GM19193 (cell line): ENCODE measurements around the gene CC2D1B.

ENCODE experiments used
- POLR2A ChIP-seq: IDR thresholded peaks from 4 replicates; pipeline ENCODE4 v1.6.1; 2011; ENCODE audit not compliant: insufficient read depth, insufficient read length; ENCODE audit errors: extremely low read depth

Gene CC2D1B

DNA sequence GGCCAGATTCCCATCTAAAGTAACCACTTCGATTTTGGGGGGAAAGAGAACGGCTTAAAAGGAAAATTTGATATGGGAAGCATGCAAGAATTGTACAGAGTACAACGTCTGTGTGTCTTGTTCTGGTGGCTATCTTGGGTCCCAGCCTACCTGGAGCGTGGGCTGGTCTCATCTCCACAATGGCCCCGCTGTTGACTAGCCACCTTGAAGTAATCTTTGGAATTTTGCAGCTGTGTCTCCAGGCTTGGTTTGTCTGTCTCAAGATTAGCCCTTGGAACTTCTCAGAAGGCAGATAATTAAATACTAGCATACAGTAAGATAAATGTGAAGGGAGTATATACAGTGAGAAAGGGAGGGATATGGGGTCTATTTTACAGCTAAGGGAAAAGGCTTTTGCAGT is 1.3 kb upstream of the CC2D1B start:
- no peak for TF ChIP-seq POLR2A

DNA sequence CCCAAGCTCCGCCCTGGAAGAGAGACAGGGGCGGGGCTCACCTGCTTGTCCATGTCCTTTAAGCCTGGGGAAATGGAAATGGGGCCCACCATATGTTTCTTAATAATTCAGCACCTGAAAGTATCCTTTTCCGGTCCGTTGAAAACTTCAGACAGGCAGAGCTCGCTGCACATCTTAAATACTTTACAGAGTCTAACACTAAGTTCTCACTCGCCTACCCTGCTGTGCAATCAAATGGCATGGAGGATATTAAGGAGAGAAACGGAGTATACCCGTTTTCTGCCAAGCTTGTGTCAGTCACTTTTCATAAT is 467 bp upstream of the CC2D1B start:
- TF ChIP-seq POLR2A, result no peak

DNA sequence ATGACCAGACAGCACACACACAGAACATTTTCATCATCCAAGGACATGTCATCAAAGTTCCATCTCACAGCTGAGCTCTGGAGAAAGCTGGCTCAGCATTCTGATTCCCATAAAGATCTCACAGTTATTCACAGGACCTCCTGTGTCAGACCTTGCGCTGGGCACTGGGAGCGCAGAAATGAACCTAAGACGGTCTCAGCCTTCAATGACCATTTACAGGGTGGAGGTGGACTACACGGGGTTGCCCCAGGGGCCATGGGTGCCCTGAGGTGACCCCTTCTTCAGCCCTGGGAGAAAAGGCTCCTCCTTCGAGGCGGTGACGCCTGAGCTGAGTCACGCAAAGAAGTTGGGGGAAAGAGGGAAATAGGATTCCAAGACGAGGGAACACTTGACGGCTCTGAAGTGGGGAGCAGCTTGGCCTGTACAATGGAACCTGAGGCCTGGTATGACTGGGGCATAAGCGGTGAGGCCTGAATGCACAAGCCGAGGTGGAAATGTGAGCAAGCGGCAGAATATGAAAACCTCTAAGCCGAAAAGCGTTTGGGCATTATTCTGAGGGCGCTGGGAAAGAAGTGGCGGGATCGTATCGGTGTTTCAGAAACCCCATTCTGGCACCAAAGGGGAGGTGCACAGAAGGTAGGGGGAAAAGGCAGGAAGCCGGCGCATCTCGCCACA is 797 bp downstream of the CC2D1B start:
- no peak for TF ChIP-seq POLR2A

DNA sequence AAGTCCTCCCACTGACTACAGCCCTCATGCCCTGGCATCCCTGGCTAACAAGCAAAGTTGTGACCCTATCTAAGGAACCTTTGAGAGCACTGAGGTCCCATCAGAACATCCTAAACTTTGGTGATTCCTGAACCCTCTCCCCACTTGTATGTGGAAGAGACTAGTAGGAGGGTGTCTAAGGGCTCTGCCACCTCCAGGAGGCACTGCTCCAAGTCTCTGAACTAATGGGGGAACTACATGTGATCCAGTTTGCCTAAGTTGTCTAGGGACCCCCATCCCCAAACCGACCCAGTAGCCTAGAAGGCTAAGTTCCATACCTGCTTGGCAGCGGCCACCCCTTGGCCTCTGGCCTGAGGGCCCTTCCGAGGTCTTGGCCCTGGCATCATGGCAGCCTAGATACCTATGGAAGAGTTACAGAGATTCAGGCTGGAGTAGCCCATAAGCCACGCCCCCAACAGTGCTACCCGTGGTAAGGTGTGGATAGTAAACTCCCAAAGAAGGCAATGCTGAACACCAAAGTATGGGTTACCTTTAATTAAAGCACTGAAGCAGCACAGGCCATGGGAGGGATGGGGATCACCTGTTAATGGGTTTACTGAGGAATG is 1.7 kb downstream of the CC2D1B start:
- no peak for TF ChIP-seq POLR2A

DNA sequence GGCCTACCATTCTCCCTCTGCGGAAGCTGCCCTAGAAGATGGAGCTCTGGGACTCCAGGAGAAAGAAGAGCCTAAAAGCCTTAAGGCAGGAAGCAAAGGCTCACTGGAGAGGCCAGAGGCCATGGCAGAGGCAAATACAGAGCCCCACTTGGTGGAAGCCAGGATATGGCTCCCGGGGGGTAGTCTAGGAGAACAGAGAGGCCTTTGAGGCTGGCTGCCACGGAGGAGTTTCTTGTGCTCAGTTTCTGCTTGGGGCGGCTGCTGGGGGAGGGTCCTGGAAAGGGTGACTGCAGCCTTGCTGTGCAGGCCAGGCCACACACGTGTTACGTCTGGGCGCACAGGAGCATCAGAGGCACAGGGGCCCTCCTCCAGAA is 5.4 kb downstream of the CC2D1B start:
- TF ChIP-seq POLR2A, result no peak

DNA sequence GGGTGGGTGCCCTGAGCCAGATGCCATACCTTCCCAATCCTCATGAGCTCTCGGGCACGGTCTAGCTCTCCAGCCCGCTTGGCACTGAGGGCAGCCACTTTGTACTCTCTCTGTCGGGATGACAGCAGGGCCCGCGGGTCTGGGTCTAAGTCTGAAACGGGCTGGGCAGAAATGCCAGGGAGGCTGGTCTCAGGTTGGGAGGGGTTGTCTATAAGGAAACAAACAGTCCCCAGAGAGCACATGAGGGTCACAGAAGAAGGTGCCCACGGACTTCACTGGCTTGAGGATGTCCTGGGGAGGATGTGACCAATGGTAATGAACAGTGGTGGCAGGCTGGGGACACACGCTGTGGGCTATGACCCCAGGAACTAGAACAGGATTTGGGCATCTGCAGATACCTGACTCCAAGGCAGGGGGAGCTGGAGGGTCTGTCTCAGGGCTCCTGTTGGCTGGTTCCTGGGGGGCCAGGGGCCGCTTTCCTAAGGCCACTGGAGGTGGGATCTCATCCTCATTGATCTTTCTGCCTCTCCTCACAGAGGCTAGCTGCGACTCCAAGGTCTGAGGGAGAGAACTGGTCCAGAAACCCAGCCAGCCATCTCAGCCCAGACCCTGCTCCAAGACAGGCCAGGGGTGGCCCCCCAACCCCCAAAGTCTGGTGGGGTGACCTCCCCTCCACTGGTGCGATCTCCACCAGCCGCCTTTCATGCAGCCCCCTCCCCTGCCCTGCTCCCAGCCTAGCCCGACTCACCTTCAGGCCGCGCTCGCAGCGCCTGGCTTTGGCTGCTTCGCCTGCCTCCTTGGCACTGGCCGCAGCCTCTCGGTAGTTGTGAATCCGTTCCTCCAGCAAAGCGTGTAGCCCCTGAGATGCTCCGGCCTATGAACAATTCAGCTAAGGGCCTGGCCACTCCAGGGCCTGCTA is 6.1 kb downstream of the CC2D1B start:
- no peak for TF ChIP-seq POLR2A

DNA sequence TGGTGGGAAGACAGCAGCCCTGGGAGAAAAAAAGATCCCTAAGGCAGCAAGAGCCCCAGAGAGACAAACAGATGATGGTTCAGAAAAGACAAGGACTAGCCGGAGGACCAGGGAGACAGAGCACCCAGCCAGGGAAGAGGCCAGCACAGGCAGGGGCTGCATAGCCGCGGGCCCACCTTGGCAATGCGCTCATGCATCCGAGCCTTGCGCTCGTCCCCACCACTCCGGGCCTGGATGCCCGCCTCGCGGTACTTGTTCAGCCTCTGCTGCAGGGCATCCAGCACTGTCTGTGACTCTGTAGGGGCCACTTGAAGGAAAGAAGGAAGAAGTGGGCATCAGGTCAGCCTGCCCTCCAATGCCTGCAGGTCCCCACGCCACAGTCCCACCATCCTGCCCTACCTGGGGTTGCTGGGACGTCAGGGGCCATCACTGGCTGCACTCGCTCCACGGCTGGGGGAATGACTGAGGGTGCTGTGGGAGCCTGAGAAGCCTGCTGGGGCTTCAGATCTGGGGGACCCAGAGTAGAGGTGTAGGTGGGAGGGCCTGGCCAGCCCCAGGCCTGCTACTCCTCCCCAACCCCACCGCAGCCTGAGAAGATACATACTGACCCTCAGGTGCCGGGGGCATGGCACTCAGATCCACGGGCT is 7.0 kb downstream of the CC2D1B start:
- TF ChIP-seq POLR2A, result no peak

DNA sequence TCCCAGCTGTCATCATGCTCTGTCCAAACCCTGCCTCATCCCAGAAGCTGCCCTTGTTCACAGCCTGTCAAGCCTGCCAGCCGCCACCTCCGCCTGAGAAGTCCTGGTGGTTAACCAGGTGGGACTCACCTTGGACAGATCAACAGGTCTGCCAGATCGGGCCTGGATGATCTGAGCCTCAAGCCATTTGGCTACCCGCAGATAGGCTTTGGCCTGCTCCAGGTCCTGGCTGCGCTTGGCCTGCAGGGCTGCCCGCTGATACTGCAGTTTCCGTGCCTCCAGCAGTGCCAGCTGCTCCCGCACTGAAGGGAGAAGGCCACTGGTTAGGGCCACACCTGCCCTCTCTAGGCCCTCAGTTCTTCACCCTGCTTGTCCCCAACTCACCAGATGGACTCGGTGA is 8.6 kb downstream of the CC2D1B start:
- TF ChIP-seq POLR2A, result no peak

DNA sequence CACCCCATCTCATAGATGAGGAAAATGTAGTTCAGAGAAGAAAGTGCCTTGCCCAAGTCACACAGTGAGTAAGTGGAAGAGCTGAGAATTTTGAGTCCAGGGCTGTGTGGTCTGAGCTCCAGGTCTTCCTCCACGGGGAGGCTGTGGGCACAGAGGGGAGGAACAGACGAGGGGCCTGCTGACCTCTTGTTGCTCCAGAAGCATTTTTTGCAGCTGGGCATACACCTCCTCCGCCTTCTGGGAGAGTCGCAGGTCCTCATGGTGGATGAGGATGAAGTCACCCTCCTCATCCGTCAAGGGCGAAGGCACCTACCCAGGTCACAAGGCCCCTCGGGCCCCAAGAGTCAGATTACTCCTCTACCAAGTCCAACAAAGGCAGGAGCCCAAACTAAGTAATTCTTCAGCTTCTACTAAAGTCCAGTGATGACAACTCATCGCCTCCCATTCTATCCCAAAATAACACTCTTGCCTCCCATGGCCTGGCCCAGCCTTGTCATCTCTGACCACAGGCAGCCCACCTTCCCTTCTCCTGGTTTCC is 9.1 kb downstream of the CC2D1B start:
- TF ChIP-seq POLR2A, result no peak

DNA sequence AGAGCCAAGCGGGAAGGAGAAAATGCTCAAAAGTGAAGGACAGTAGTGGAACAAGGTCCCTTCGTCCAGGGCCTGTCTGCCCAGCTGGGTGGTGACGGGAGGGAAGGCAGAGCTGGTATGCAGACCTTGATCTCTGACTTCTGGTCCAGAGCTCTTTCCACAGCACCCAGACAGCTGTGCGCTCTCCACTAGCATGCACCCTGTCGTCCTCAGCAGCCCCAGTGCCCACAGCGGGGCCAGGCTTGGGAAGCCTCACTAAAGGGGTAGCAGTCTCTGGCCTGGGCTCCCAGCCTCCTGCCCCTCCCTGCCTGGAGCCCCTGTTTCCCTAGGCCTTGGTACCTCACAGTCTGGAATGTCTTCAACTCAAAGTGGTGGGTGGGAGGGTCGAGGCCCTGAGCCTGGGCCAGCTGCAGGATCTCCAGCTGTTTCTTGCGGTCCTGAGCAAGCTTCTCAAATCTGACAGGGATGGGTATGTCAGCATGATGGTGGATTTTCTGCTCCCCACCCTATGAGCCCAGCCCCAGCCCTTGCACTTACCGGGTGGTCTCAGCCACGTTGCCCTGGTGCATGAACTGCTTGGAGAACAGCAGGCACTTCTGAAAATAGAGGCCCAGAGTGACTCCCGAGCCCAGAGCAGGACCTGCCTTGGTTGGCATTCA is 10.0 kb downstream of the CC2D1B start:
- TF ChIP-seq POLR2A, result no peak

DNA sequence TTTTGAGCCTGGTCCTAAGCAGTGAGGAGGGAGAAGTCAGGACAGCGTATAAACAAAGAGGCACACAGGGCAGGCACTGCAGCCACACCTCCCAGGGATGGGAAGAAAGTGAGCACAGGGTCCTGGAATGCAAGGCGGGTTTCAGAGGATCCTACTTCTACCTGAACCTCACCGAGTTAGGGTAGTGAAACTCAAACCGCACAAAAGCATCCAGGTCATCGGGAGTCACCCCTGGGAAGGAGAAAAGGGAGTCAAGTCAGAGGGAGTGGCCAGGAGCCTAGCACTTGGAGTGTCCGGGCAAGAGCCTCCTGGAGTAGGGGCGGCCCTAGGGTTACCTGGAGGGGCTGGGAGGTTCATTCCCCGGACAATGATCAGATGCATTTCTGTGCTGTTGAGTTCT is 10.6 kb downstream of the CC2D1B start:
- TF ChIP-seq POLR2A, result no peak

DNA sequence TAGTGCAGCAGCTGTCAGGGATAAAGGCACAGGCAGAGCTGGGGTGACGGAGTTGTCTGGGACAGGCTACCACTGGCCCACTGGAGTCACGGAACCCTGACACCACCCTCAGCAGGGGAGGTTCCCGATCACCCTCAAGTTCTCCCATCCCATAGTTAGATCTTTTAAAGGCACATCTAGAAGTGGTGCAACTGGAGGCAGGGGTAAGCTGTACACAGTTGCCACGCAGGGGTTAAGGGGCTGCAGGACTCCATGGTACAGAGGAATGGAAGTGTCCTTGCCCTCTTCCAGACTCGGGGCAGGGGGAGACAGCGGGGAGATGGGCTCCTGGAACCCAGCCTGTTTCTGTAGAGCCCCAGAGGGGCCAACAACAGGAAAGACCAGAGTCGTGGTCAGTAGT is 13.3 kb downstream of the CC2D1B start:
- TF ChIP-seq POLR2A, result no peak

DNA sequence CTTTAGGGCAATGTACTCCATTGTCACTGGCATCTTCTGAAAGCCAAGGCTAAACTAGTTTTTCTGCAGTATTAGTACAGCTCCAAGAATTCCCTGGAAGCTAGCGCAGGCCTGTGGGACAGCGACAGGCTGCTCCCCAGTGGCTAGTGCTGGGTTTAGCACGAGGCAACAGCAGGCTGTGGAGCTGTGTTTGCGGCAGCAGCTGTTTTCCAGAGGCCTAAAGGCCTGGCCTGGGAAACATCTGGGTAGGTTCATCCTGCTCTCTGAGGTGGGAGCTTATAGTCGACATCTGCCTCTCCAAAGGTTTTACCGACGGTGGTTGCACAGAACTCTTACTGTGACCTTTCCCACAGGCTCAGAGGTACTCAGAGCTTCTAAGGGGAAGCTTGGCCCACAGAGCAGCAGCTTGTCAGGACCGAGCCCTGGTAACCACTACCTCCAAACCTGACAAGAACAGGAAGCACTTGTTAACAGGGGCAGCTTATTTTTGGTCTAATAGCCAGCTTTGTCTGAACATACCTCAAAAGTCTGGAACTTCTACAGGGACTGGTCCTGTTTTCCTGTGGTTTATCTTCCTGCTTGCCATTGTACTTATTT is 17.2 kb downstream of the CC2D1B start:
- no peak for TF ChIP-seq POLR2A

DNA sequence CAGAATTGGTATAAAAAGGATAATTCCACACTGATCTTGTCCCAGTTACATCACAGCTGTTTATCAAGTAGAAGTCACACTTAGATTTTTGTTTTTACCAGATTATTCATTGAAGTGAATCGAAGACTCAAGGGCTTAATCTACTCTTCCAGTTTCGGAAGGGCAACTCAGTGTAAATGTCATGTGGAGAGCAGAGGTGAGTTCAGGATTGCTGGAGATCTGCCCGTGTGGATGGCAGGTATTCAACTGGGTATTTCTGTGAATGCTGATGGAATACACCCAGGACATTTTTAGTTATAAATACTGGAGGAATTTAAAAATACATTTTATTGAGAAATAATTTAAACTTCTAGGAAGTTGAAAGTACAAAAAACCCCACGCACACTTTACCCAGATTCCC is 19.4 kb downstream of the CC2D1B start:
- TF ChIP-seq POLR2A, result no peak
